OCI-LY1 (cell line): ENCODE measurements around the gene VCAN.

Experiments
- H2AFZ ChIP-seq: fragments of 200-600 bp; sonication (generic), shearing (Covaris generic); 2 replicates; pipeline ENCODE4 v1.6.0; 2014; ENCODE audit warnings: antibody characterized with exemption, mild to moderate bottlenecking, low read length
- H3F3A ChIP-seq: fragments of 200-600 bp; sonication (generic), shearing (Covaris generic); 2 replicates; pipeline ENCODE4 v1.6.0; 2014; ENCODE audit warnings: mild to moderate bottlenecking, antibody characterized with exemption, low read length, moderate library complexity; ENCODE audit not compliant: insufficient read depth
- H3K27ac ChIP-seq: fragments of 200-600 bp; sonication (generic); 2 replicates; pipeline ENCODE4 v1.5.1; 2014; ENCODE audit warnings: low read length, mixed run types, mild to moderate bottlenecking, low read depth; ENCODE audit not compliant: poor library complexity, severe bottlenecking
- H3K27me3 ChIP-seq: fragments of 200-600 bp; sonication (generic); 2 replicates; pipeline ENCODE4 v1.6.0; 2014; ENCODE audit warnings: antibody characterized with exemption, mild to moderate bottlenecking, low read length, moderate library complexity; ENCODE audit not compliant: insufficient read depth
- H3K36me3 ChIP-seq: fragments of 200-600 bp; sonication (generic); 2 replicates; pipeline ENCODE4 v1.6.1; 2014; ENCODE audit warnings: mild to moderate bottlenecking, antibody characterized with exemption, low read length, moderate library complexity, mixed read lengths; ENCODE audit not compliant: insufficient read depth
- H3K4me1 ChIP-seq: fragments of 200-600 bp; sonication (generic); 2 replicates; pipeline ENCODE4 v1.5.1; 2014; ENCODE audit warnings: mild to moderate bottlenecking, low read length, moderate library complexity; ENCODE audit not compliant: insufficient read depth, severe bottlenecking
- H3K4me2 ChIP-seq: fragments of 200-600 bp; sonication (generic), shearing (Covaris generic); 2 replicates; pipeline ENCODE4 v1.6.1; 2014; ENCODE audit warnings: low read length
- H3K4me3 ChIP-seq: fragments of 200-600 bp; sonication (generic); 2 replicates; pipeline ENCODE4 v1.5.1; 2014; ENCODE audit warnings: low read length, low read depth, mild to moderate bottlenecking, mixed read lengths; ENCODE audit not compliant: poor library complexity, severe bottlenecking
- H3K79me2 ChIP-seq: fragments of 200-600 bp; shearing (Covaris generic); 2 replicates; pipeline ENCODE4 v1.6.1; 2016; ENCODE audit warnings: mixed run types, low read length, mixed read lengths; ENCODE audit not compliant: insufficient read depth
- H3K9ac ChIP-seq: fragments of 200-600 bp; sonication (generic), shearing (Covaris generic); 2 replicates; pipeline ENCODE4 v1.6.1; 2014; ENCODE audit warnings: mild to moderate bottlenecking, low read length, mixed read lengths
- H3K9me2 ChIP-seq: fragments of 200-600 bp; sonication (generic), shearing (Covaris generic); 2 replicates; pipeline ENCODE4 v1.6.1; 2014; ENCODE audit warnings: low read depth, mild to moderate bottlenecking, low read length, mixed read lengths
- H3K9me3 ChIP-seq: fragments of 200-600 bp; shearing (Covaris generic); 2 replicates; pipeline ENCODE4 v1.6.1; 2014; ENCODE audit warnings: low read length, mixed read lengths
- H4K20me1 ChIP-seq: fragments of 200-600 bp; sonication (generic), shearing (Covaris generic); 2 replicates; pipeline ENCODE4 v1.6.0; 2016; ENCODE audit warnings: mild to moderate bottlenecking, low read length; ENCODE audit not compliant: insufficient read depth
- CTCF ChIP-seq: fragments of 200-600 bp; sonication (generic), shearing (Covaris generic); IDR thresholded peaks from 2 replicates; pipeline ENCODE4 v1.5.1; 2017; ENCODE audit warnings: mild to moderate bottlenecking, antibody characterized with exemption, low read length, moderate library complexity, mixed read lengths
- EZH2 ChIP-seq: fragments of 200-600 bp; sonication (generic), shearing (Covaris generic); IDR thresholded peaks from 2 replicates; pipeline ENCODE4 v1.8.0; 2017; ENCODE audit warnings: borderline replicate concordance, mixed run types, mild to moderate bottlenecking, antibody characterized with exemption, low read length, moderate library complexity, mixed read lengths

Gene VCAN

GRCh38 chr5:83547889-83548288 is 76.3 kb downstream of the VCAN start:
- Histone ChIP-seq H3K9me3 (no peaks in the 10 kb centered on the region), H3K9ac (no peak overlapping the region), H3F3A (no peaks in the 10 kb centered on the region), H3K27ac (no peak overlapping the region), H3K79me2 (no peaks in the 10 kb centered on the region), H3K4me1 (no peaks in the 10 kb centered on the region), H2AFZ (no peak overlapping the region), H3K36me3 (no peaks in the 10 kb centered on the region), H3K9me2 (no peaks in the 10 kb centered on the region), H3K27me3 (no peaks in the 10 kb centered on the region), H3K4me2 (no peak overlapping the region), H3K4me3 (no peak overlapping the region), H4K20me1 (no peaks in the 10 kb centered on the region)
- no peak for TF ChIP-seq CTCF
- TF ChIP-seq EZH2, result no peak

GRCh38 chr5:83548581-83548980 is 77.0 kb downstream of the VCAN start:
- Histone ChIP-seq H3K4me1 (no peaks in the 10 kb centered on the region), H3K4me3 (no peak overlapping the region), H3K27ac (no peak overlapping the region), H3K36me3 (no peaks in the 10 kb centered on the region), H3K9me2 (no peaks in the 10 kb centered on the region), H3K27me3 (no peaks in the 10 kb centered on the region), H2AFZ (no peak overlapping the region), H3K9me3 (no peaks in the 10 kb centered on the region), H3K79me2 (no peaks in the 10 kb centered on the region), H4K20me1 (no peaks in the 10 kb centered on the region), H3K4me2 (no peak overlapping the region), H3F3A (no peaks in the 10 kb centered on the region), H3K9ac (no peak overlapping the region)
- TF ChIP-seq CTCF (no peak), EZH2 (no peak)

GRCh38 chr5:83549076-83549475 is 77.5 kb downstream of the VCAN start:
- no peak overlapping the region for H3K4me3 ChIP-seq
- H3K4me2 ChIP-seq, result no peak overlapping the region

More at GRCh38 chr5:83549076-83549475, 77.5 kb downstream of the VCAN start:
- Histone ChIP-seq H2AFZ (no peak overlapping the region), H3K79me2 (no peaks in the 10 kb centered on the region), H3K9me2 (no peaks in the 10 kb centered on the region), H3K9me3 (no peaks in the 10 kb centered on the region), H4K20me1 (no peaks in the 10 kb centered on the region), H3K9ac (no peak overlapping the region), H3K36me3 (no peaks in the 10 kb centered on the region), H3K27ac (no peak overlapping the region), H3K27me3 (no peaks in the 10 kb centered on the region), H3K4me1 (no peaks in the 10 kb centered on the region), H3F3A (no peaks in the 10 kb centered on the region)
- TF ChIP-seq CTCF, result no peak
- no peak for TF ChIP-seq EZH2
